ENCODE measurements around the gene MAG. TPM values are rescaled to one million over a fixed set of nuclear protein-coding genes. Genes with fewer than 3 reads are reported as not detected.
"Not testable (repeated sequence)": the region's sequence is repeated elsewhere in the genome, so short reads cannot be mapped to it uniquely, and the experiment has no call there.

MAG gene
- total RNA-seq, 4 donors from 2014 or later: 0.65 to 2.4 (median 1.2) TPM; not detected in 1

DNA sequence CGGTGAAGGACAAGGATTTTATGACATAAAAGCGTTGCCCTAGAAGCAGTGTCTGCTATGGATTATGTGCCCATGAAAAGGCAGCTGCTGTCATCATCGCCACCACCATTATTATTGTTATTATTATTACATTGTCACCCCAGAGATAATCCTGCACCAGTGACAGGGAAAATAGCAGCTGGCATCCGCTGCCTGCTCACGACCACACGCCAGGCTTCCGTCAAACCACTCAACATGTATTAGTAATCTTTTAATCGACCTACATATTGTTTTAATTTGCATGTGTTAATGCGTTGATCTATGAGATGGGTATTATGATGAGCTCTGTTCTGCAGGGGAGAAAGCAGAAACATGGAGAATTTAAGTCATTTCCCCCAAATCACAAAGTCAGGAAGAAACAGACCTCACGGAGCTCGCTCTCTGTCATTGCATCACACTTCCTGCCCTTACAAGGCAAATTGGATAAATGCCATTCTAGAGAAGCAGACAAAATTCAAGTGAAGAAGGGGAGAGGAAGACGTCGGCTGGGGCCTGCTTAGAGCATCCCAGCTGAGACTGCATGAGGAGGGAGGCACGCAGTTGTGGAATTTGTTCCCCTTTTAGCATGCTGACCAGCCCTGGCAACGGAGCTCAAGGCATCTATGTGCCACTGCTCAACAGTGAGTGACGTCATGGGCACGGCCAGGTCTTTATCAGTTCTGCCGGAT is 66.1 kb downstream of the MAG start, which contains the start of gene FFAR3:
Gene FFAR3 (plus strand): TSS at position 594 of the 707 bp plus-strand sequence. CDS start 431 bp downstream, outside the sequence.
- no peak for TF ChIP-seq EP300 (IDR thresholded peaks at IDR 0.05)
- TF ChIP-seq POLR2A (IDR thresholded peaks at IDR 0.05; ENCODE audit: low read depth): no peak
- TF ChIP-seq POLR2AphosphoS5 (IDR thresholded peaks at IDR 0.05): no peak
- TF ChIP-seq, protein P1, sequence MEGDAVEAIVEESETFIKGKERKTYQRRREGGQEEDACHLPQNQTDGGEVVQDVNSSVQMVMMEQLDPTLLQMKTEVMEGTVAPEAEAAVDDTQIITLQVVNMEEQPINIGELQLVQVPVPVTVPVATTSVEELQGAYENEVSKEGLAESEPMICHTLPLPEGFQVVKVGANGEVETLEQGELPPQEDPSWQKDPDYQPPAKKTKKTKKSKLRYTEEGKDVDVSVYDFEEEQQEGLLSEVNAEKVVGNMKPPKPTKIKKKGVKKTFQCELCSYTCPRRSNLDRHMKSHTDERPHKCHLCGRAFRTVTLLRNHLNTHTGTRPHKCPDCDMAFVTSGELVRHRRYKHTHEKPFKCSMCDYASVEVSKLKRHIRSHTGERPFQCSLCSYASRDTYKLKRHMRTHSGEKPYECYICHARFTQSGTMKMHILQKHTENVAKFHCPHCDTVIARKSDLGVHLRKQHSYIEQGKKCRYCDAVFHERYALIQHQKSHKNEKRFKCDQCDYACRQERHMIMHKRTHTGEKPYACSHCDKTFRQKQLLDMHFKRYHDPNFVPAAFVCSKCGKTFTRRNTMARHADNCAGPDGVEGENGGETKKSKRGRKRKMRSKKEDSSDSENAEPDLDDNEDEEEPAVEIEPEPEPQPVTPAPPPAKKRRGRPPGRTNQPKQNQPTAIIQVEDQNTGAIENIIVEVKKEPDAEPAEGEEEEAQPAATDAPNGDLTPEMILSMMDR (IDR thresholded peaks at IDR 0.05): no peak
- Histone ChIP-seq H3K36me3 (no peaks in the 10 kb centered on the region), H3K4me1 (no peaks in the 10 kb centered on the region), H3K27me3 (peaks cover 0 to 39% (median 0%) of the 10 kb centered on the region in 4 donors), H3K9me3 (no peaks in the 10 kb centered on the region), H3K27ac (replicated peaks in 1 of 4) (no peak within 1 kb of the TSS), H3K4me3 (no peak within 1 kb of the TSS)
- WGBS: 45% methylated on average over 18 of the region's 18 CpGs
- intact Hi-C loops (cut with DNase I): no loop called here
- DNase-seq (ENCODE audit: extremely low spot score): no peak

DNA sequence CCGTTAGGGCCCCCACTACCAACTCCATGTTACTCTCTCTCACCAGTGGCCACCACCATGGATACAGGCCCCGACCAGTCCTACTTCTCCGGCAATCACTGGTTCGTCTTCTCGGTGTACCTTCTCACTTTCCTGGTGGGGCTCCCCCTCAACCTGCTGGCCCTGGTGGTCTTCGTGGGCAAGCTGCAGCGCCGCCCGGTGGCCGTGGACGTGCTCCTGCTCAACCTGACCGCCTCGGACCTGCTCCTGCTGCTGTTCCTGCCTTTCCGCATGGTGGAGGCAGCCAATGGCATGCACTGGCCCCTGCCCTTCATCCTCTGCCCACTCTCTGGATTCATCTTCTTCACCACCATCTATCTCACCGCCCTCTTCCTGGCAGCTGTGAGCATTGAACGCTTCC is 66.9 kb downstream of the MAG start:
- H3K27ac ChIP-seq (replicated peaks in 1 of 4); H3K4me1 ChIP-seq; H3K9me3 ChIP-seq; DNase-seq (ENCODE audit: extremely low spot score); intact Hi-C loops (cut with DNase I); H3K36me3 ChIP-seq; H3K4me3 ChIP-seq: not testable (repeated sequence)
- peaks cover 0 to 34% (median 0%) of the 10 kb centered on the region in 4 donors for H3K27me3 ChIP-seq
- no CpG with 5 or more reads among the region's 16 CpGs for WGBS

DNA sequence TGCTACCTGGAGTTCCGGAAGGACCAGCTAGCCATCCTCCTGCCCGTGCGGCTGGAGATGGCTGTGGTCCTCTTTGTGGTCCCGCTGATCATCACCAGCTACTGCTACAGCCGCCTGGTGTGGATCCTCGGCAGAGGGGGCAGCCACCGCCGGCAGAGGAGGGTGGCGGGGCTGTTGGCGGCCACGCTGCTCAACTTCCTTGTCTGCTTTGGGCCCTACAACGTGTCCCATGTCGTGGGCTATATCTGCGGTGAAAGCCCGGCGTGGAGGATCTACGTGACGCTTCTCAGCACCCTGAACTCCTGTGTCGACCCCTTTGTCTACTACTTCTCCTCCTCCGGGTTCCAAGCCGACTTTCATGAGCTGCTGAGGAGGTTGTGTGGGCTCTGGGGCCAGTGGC is 67.4 kb downstream of the MAG start:
- H3K9me3 ChIP-seq; H3K36me3 ChIP-seq; H3K4me1 ChIP-seq; H3K27ac ChIP-seq (replicated peaks in 1 of 4); intact Hi-C loops (cut with DNase I); H3K4me3 ChIP-seq; DNase-seq (ENCODE audit: extremely low spot score): not testable (repeated sequence)
- H3K27me3 ChIP-seq: peaks cover 0 to 29% (median 0%) of the 10 kb centered on the region in 4 donors
- 89% methylated on average over 17 of the region's 21 CpGs for WGBS

DNA sequence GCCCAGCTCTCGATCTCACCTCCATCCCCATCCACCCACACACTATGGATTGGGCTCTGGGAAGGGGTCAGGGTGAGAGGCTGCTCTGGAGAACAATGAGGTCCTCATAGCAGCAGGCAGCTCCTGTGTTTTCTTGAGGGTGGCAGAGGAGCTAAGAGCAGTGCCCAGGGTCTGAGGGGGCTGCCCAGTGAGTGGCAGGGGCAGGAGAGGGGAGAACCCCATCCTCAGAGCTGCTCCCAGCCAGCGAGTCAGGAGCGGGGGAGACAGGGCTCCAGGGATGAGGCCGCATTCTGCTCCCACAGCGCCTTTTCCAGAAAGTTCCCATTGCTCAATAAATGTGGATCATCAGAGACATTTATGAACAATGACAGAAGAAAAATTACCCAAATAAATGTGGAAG is 68.1 kb downstream of the MAG start:
- H3K27ac ChIP-seq (replicated peaks in 1 of 4); H3K4me1 ChIP-seq; intact Hi-C loops (cut with DNase I); DNase-seq (ENCODE audit: extremely low spot score); H3K4me3 ChIP-seq; H3K36me3 ChIP-seq; H3K9me3 ChIP-seq: not testable (repeated sequence)
- peaks cover 0 to 22% (median 0%) of the 10 kb centered on the region in 4 donors for H3K27me3 ChIP-seq
- WGBS: no CpG with 5 or more reads among the region's 5 CpGs

DNA sequence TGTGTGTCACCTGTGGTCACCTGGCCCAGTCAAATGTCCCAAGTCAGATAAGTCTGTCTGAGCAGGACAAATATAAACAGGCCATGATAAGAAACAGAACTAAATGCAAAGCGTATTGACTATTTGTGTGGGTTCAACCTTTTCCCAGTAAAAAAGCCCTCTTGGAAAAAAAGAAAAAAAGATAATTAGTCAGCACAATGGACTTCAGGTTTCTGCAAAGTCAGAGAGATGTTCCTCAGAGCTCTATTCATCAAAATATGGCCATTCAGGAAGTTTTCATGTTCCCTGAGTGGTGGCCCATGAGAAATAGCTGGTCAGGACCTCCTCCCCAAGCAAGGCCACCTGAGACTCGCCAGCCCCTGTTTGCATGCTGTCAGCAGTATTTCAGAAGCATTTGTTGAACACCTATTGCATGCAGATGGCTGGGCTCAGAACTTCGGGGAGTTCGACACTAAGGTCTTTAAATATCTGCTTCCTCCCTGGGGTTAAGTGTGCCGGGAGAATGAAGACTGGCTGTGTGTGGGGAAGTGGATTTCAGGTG is 69.0 kb downstream of the MAG start:
- Histone ChIP-seq H3K36me3 (no peaks in the 10 kb centered on the region), H3K4me1 (no peaks in the 10 kb centered on the region), H3K4me3 (no peak overlapping the region), H3K9me3 (no peaks in the 10 kb centered on the region), H3K27ac (replicated peaks in 1 of 4) (no peak overlapping the region), H3K27me3 (peaks cover 0 to 20% (median 0%) of the 10 kb centered on the region in 4 donors)
- 34% methylated on average over 5 of the region's 5 CpGs for WGBS
- TF ChIP-seq EP300 (IDR thresholded peaks at IDR 0.05) (no peak), POLR2AphosphoS5 (IDR thresholded peaks at IDR 0.05) (no peak), POLR2A (IDR thresholded peaks at IDR 0.05; ENCODE audit: low read depth) (no peak)
- TF ChIP-seq, protein P1 (IDR thresholded peaks at IDR 0.05): no peak
- intact Hi-C loops (cut with DNase I): no loop called here
- DNase-seq (ENCODE audit: extremely low spot score): peak; percentile 21

DNA sequence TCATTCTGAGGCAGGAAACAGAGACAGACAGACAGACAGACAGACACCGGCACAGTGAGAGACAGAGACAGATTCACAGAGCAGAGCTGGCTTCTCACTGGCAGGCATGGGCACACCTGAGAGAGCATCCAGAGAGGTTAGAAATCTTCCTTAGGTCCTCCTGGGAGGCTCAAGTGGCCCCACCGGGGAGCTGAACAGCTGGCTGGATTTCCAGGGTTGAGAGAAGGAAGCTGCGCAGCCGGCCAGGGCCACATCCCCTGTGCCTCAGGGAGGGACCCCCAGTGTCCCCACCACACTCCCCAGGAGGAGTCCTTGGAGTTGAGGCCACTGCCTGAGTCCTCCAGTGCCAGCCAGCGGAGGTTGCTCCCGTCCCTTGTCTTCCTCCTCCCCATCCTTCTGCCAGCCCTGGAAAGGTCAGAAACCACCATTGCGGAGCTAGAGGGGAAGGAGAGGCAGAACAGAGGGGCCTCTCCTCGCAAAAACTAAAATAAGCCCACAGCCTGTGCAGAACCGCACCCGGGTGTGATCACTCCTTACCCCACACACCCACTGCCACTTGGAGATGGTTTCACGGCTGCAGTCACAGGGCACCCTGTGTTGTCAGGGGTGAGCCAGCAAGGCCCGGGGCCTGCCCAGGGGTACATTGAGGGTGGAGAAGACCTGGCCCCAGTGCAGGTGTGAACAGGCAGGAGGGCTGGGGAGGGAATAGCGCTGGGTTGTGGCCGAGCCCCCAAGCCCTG is 70.5 kb downstream of the MAG start:
- Histone ChIP-seq H3K4me3 (no peak overlapping the region), H3K36me3 (no peaks in the 10 kb centered on the region), H3K27me3 (peaks cover 0 to 16% (median 0%) of the 10 kb centered on the region in 4 donors), H3K27ac (replicated peaks in 1 of 4) (no peak overlapping the region), H3K4me1 (no peaks in the 10 kb centered on the region), H3K9me3 (no peaks in the 10 kb centered on the region)
- DNase-seq (ENCODE audit: extremely low spot score): peak; percentile 37
- intact Hi-C loops (cut with DNase I): no loop called here
- WGBS: 82% methylated on average over 5 of the region's 14 CpGs
- TF ChIP-seq POLR2A (IDR thresholded peaks at IDR 0.05; ENCODE audit: low read depth) (no peak), EP300 (IDR thresholded peaks at IDR 0.05) (no peak), POLR2AphosphoS5 (IDR thresholded peaks at IDR 0.05) (no peak)
- TF ChIP-seq, protein P1 (IDR thresholded peaks at IDR 0.05): no peak

Measured in esophagus muscularis mucosa (tissue), 4 donors.